Muscle layer of duodenum (tissue), 2 donors: Measurements from ENCODE around the gene DOCK2.
"Not testable (repeated sequence)": the region's sequence is repeated elsewhere in the genome, so short reads cannot be mapped to it uniquely, and the experiment has no call there.

ENCODE experiments used
- H3K27ac ChIP-seq: one replicate; pipeline ENCODE4 v1.7.0; 2013; ENCODE audit warnings: mild to moderate bottlenecking, low read length
- H3K27me3 ChIP-seq: one replicate; pipeline ENCODE4 v1.7.0; 2013; ENCODE audit warnings: low read depth, mild to moderate bottlenecking, control low read depth, low read length
- H3K36me3 ChIP-seq, 2 donors: one replicate each; pipeline ENCODE4 v1.7.0; 2013; ENCODE audit warnings: low read length in 2 of 2, control low read depth in 1 of 2, mild to moderate bottlenecking in 1 of 2; ENCODE audit not compliant: insufficient read depth in 2 of 2, control insufficient read depth in 1 of 2
- H3K4me1 ChIP-seq, 2 donors: one replicate each; pipeline ENCODE4 v1.7.0; 2013; ENCODE audit warnings: low read length in 2 of 2, mild to moderate bottlenecking in 2 of 2, control low read depth in 1 of 2, moderate library complexity in 1 of 2; ENCODE audit not compliant: insufficient read depth in 2 of 2, control insufficient read depth in 1 of 2
- H3K4me3 ChIP-seq, 2 donors: one replicate each; pipeline ENCODE4 v1.7.0; 2013; ENCODE audit warnings: low read length in 2 of 2, low read depth in 1 of 2, mild to moderate bottlenecking in 1 of 2
- H3K9me3 ChIP-seq, 2 donors: one replicate each; pipeline ENCODE4 v1.7.0; 2013; ENCODE audit warnings: low read length in 2 of 2, control low read depth in 1 of 2, mild to moderate bottlenecking in 1 of 2; ENCODE audit not compliant: control insufficient read depth in 1 of 2
- donor health status: healthy.

DOCK2 gene

GRCh38 chr5:169721771-169722170 is 84.7 kb downstream of the DOCK2 start:
- no peaks in the 10 kb centered on the region for H3K9me3 ChIP-seq
- no peak overlapping the region for H3K4me3 ChIP-seq
- H3K27me3 ChIP-seq = no peaks in the 10 kb centered on the region
- no peaks in the 10 kb centered on the region for H3K36me3 ChIP-seq
- no peaks in the 10 kb centered on the region for H3K4me1 ChIP-seq
- no peak overlapping the region for H3K27ac ChIP-seq

GRCh38 chr5:169723103-169723831 is 86.2 kb downstream of the DOCK2 start:
- H3K27me3 ChIP-seq = no peaks in the 10 kb centered on the region
- no peaks in the 10 kb centered on the region for H3K9me3 ChIP-seq
- no peaks in the 10 kb centered on the region for H3K4me1 ChIP-seq
- no peak overlapping the region for H3K4me3 ChIP-seq
- H3K27ac ChIP-seq = no peak overlapping the region
- H3K36me3 ChIP-seq = no peaks in the 10 kb centered on the region

GRCh38 chr5:169724303-169725087 is 87.4 kb downstream of the DOCK2 start:
- Histone ChIP-seq H3K36me3 (no peaks in the 10 kb centered on the region), H3K4me3 (no peak overlapping the region), H3K27me3 (no peaks in the 10 kb centered on the region), H3K9me3 (no peaks in the 10 kb centered on the region), H3K4me1 (no peaks in the 10 kb centered on the region), H3K27ac (no peak overlapping the region)

- not testable (repeated sequence) for H3K27me3 ChIP-seq, H3K4me3 ChIP-seq, H3K9me3 ChIP-seq, H3K36me3 ChIP-seq, H3K27ac ChIP-seq, H3K4me1 ChIP-seq
Measured at GRCh38 chr5:169725665-169726064, 88.6 kb downstream of the DOCK2 start.

GRCh38 chr5:169728418-169728817 is 91.3 kb downstream of the DOCK2 start:
- Histone ChIP-seq H3K4me1 (no peaks in the 10 kb centered on the region), H3K9me3 (no peaks in the 10 kb centered on the region), H3K36me3 (no peaks in the 10 kb centered on the region), H3K4me3 (no peak overlapping the region), H3K27ac (no peak overlapping the region), H3K27me3 (no peaks in the 10 kb centered on the region)

GRCh38 chr5:169731221-169731620 is 94.1 kb downstream of the DOCK2 start:
- H3K36me3 ChIP-seq = no peaks in the 10 kb centered on the region
- no peaks in the 10 kb centered on the region for H3K9me3 ChIP-seq
- no peaks in the 10 kb centered on the region for H3K27me3 ChIP-seq
- H3K4me1 ChIP-seq = no peaks in the 10 kb centered on the region
- H3K27ac ChIP-seq = no peak overlapping the region
- H3K4me3 ChIP-seq = no peak overlapping the region

- Histone ChIP-seq H3K4me1 (no peaks in the 10 kb centered on the region), H3K9me3 (no peaks in the 10 kb centered on the region), H3K27me3 (no peaks in the 10 kb centered on the region), H3K27ac (no peak overlapping the region), H3K36me3 (no peaks in the 10 kb centered on the region), H3K4me3 (no peak overlapping the region)
Measured at GRCh38 chr5:169732841-169733240, 95.8 kb downstream of the DOCK2 start.

- no peaks in the 10 kb centered on the region for H3K27me3 ChIP-seq
- H3K4me1 ChIP-seq = no peaks in the 10 kb centered on the region
- H3K36me3 ChIP-seq = no peaks in the 10 kb centered on the region
- H3K4me3 ChIP-seq = no peak overlapping the region
- H3K9me3 ChIP-seq = no peaks in the 10 kb centered on the region
- H3K27ac ChIP-seq = no peak overlapping the region
Measured at GRCh38 chr5:169735913-169736312, 98.8 kb downstream of the DOCK2 start.

GRCh38 chr5:169736653-169737052 is 99.6 kb downstream of the DOCK2 start:
- H3K27me3 ChIP-seq = no peaks in the 10 kb centered on the region
- no peak overlapping the region for H3K4me3 ChIP-seq
- H3K4me1 ChIP-seq = no peaks in the 10 kb centered on the region
- H3K36me3 ChIP-seq = no peaks in the 10 kb centered on the region
- H3K9me3 ChIP-seq = no peaks in the 10 kb centered on the region
- H3K27ac ChIP-seq = no peak overlapping the region

GRCh38 chr5:169740435-169740834 is 103.4 kb downstream of the DOCK2 start:
- H3K9me3 ChIP-seq = no peaks in the 10 kb centered on the region
- H3K36me3 ChIP-seq = no peaks in the 10 kb centered on the region
- no peak overlapping the region for H3K4me3 ChIP-seq
- H3K27me3 ChIP-seq = no peaks in the 10 kb centered on the region
- H3K4me1 ChIP-seq = no peaks in the 10 kb centered on the region
- no peak overlapping the region for H3K27ac ChIP-seq

- Histone ChIP-seq H3K36me3 (no peaks in the 10 kb centered on the region), H3K27me3 (no peaks in the 10 kb centered on the region), H3K4me3 (no peak overlapping the region), H3K4me1 (no peaks in the 10 kb centered on the region), H3K27ac (no peak overlapping the region), H3K9me3 (no peaks in the 10 kb centered on the region)
Measured at GRCh38 chr5:169742771-169743296, 105.8 kb downstream of the DOCK2 start.
